NK-92 treated with Interleukin-12 subunit alpha and Interleukin-12 subunit beta, amount 100 ng/mL, for 24 hours (cell line): Measurements from ENCODE around the gene AP1G1.

Source experiments
- DNase-seq: peaks from one replicate; lab custom pipeline; 2025; lab: John Stamatoyannopoulos, UW

Gene AP1G1

DNA sequence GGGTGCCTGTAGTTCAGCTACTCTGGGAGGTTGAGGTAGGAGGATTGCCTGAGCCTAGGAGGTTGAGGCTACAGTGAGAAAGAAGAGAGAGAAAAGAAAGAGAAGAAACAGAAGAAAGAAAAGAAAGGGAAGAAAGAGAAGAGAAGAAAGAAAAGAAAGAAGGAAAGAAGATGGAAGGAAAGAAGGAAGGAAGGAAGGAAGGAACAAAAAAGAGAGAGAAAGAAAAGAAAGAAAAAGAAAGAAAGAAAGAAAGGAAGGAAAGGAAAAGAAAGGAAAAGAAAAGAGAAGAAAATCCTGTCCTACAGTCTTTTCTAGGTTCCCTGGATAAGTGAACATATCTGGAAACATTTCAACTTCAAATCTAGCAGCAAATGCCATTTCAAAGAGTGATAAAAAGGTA, 54.5 kb downstream of the AP1G1 start:
- no peak for DNase-seq

DNA sequence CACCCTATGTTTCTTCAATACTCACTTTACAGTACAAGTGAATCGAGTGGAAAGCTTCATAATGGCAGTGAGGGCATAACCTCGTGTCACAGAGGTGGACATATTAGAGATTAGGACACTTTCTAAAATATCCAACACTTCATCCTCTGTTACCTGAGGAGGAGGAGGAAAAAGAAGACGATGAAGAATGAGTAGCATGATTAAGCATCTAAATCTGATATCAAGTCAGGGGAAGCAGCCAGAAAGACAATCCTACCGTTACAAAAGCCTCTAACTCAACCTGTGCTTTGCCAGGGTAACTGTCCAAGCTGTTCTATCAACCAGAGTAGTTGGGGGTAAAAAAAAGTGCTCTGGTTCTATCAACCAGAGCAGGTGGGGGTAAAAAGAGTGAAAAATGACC, 60.4 kb downstream of the AP1G1 start:
- DNase-seq: no peak

DNA sequence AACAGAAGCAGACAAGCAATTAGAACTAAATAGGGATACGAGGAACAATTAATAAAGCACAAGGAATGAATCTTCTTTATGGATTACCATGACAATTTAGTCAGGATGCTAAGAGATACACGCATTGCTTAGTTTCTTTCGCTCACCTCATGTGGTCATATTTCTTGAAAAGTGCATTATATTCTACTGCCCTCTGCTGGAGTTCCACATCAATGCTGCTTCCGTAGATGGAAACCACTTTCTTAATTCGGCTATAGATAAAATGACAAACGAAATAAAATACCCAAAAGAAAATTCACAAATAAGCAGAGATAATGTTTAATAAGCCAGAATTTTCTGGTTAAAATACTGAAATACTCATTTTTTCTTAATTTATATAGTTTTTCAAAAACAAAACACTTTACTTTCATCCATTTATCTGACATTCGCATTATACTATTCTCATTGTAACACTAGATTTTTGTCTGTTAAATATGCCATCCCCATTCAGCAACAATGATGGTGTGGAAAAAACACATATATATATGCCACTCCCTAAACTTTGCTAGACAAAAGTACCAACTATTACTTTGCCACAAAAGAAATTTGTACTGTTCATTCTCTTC, 62.1 kb downstream of the AP1G1 start:
- DNase-seq: no peak

DNA sequence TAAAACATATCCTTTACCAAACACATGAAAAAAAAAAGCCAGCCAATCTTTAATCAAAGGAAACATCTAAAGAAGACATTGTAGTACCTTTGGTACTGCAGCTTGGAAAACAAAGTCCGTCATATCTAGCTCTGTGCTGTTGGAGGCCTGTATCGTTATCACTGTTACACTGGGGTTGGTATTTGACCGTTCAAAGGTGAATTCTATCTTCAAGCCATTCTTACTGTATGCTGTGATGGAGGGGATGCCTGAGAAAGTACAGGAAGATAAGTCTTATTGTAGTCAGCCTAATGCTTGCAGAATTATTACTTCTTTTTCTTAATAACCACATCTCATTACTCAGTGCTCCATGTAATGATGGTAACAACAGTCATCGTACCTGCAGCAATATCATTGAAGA, 69.8 kb downstream of the AP1G1 start:
- DNase-seq: no peak

DNA sequence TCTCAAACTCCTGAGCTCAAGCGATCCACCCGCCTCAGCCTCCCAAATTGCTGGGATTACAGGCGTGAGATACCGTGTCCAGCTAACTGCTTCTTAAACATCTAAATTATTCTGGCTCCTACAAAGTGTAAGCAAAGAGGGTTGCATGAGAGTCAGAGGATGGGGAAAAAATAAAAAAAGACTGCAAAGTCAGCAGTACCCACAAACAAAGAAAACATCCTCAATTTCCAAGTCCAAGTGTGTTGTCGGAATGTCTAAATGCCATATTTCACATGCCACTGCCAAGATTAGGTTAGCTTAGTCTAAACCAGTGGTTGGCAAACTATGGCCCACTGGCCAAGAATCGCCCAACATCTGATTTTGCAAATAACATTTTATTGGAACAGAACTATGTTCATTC, 71.1 kb downstream of the AP1G1 start:
- no peak for DNase-seq

DNA sequence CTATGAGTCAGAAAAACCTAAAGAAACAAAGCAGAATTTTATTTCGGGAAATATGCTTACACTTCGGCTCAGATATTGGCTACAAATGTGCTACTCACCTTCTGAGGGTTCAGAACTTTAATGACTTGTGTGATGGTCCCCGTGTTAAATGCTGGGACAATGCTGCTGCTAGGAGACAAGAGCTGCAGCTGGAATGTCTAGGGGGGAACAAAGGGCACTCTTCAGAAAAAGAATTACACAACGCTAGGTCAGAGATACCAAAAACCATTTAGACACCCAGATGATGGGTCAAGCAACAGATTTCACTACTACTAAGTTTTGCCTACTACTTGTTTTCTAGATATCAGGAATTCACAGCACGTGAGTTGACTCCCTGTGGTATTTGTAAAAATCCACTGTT, 74.1 kb downstream of the AP1G1 start:
- DNase-seq: no peak

DNA sequence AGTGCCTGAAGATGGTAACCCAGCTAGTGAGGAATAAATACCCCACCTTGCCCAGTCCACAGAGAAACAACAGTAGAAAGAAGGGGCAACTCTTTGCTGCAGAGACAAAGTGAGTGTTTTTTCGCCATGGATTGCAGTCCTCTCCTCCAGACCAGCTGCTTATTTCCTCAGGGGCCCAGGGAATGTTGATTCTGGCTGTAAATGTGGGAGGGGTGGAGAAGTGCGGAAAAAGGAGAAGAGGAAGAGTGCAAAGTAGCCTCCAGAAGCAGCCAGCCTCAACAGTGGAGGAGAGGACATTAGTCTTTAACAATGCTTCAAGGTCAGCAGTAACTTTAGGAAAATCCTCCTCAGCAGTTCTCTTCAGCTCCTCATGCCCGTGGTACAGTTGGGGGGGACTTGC, 76.0 kb downstream of the AP1G1 start:
- DNase-seq: no peak

DNA sequence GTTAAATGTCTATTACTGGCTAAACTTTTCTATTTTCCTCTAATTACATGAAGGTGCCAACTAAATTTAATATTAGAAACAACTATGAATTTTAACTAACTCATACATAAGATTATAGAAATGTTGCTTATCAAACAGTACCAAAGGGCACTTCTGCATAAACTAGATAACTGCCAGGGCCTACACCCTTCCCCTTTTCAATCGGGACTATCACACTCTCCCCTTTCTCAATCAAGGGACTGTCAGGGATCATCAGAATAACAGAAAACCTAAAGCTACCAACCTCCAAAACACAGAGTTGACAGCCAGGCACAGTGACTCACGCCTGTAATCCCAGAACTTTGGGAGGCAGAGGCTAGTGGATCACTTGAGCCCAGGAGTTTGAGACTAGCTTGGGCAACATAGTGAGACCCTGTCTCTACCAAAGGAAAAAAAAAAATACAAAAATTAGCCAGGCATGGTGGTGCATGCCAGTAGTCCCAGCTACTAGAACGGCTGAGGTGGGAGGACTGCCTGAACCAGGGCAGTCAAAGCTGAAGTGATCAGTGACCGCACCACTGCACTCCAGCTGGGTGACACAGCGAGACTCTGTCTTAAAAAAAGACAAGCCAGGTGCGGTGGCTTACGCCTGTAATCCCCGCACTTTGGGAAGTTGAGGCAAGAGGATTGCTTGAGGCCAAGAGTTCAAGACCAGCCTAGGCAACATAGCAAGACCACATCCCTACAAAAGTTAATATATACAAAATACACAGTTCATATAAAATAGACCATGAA, 80.9 kb downstream of the AP1G1 start:
- no peak for DNase-seq

DNA sequence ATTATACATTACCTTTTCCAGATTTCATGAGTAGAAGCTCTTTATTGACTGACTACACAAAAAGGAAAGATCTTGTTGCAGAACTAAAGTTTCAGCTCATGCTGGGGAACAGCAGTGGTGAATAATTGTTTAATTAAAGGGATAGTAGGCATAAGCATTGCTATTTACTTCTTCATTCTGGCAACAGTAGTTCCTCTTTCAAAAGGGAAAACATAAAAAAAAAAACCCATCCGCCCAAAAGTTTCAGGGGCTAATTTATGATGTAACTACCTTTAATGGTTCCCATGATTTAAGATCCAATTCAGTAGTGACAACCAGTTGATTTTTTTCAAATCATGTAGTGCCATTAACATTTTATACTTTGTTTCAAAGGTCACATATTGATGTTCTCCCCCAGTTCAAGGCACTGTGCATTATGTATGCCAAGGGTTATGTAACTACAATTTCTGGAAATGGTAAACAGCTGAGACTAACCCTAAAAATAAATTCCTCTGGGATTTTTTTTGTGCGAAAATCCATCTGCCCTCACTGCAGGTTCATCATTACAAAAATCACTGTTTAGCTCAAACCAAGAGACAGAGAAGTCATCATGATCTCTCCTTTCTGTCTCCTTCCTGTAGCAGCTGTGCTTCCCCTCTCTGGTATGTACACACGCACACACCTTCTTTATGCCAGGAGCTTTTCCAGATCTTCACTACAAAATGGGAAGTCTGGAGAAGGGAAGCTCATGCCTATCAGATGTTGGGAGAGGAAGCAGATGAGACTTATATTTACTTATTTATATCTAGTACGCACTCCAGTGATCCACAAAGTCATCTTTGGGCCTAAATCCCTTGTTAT, 81.9 kb downstream of the AP1G1 start:
- DNase-seq: no peak

DNA sequence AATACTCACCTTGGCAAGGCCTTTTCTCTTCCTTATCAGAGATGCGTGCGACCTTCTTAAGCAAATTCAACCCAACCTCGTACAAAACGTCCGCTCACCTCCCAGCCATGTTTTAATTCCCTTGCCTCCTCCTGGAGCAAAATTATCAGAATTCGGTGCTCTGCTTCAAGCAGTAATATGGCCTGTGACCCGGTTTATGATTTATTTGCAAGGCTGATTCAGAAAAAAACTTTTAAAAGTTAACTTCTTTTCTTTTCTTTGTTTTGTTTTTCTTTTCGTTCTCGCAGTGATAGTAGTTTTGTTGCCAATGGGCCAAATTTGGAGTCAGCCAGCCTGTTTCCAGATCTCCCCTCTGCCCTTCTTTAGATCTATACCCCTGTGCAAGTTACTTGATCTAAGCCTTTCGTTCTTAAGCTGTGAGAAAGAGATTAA, 84.3 kb downstream of the AP1G1 start, which contains the start of gene PHLPP2:
Gene PHLPP2, minus strand, starts transcription at position 382 of the 432 bp plus-strand sequence. CDS start 9,906 bp downstream, outside the sequence.
- DNase-seq: no peak

DNA sequence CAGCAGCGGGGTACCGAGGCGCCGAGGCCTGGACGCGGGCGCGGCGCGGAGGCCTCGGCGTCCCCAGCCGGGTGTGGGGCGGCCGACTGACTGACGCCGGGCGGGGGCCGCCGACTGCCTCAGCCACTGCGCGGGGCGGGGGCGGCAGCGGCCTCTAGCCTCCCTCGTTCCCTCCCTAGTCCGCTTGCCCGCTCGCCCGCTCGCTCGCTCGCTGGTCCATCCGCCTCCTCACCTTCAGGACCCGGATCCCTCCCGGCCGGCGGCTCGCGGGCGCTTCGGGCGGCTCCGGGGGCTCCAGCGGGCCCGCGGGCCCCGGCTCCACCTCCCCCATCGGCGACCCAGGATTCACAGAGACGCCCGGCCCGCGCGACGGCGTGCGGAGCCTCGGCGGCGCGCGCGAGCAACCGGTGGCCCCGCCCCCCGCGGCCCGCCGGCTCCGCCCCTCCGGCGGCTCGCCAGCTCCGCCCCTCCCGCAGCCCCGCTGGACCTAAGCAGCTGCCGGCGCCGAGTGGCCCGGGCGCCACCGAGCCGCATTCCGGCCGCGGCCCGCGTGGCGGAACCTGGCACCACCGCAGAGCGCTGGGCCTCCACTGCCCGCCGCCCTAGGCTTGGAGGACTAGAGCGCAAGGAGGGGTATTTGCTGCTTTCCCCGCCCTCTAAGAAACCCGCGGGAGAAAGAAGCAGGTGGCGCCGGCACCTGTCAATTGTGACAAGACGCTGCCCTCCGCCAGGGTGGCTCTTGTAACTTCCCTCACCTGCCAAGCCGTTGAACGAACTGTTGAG, 84.9 kb downstream of the AP1G1 start:
- DNase-seq: peak; percentile 63

DNA sequence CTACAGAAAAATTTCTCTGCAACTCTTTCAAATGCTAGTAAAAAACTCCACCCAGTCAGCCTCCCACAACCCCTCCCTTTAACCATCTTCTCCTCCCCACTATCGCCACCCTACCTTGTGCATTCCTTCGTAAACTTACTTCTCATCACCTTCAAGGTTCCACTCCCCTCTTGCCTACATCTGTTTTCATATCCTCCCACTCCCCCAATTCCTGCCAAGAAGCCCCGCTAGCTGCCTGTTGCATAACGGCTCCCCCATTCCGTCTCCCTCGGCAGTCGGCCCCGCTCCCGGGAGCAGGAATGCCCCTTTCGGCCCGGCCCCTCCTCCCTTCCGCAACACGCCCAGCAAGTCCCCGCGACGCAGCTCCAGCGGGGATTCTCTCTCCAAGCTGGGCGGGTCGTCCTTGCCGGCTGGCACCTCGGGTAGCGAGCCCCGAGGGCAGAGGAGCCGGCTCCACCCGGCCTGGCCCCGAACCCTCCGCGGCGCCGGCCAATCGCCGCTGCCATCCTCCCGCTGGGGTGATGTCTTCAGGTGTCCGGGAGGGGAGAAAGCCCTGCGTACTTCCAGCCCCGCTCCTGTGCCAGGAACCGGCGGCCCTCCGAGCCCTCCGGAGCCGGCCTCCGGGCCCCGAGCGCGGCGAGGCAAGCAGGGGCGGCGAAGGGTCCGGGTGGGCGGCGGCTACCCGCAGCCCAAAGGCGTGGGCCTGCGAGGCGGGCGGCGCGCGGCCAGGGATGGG, 85.7 kb downstream of the AP1G1 start:
- peak; percentile 14 for DNase-seq

DNA sequence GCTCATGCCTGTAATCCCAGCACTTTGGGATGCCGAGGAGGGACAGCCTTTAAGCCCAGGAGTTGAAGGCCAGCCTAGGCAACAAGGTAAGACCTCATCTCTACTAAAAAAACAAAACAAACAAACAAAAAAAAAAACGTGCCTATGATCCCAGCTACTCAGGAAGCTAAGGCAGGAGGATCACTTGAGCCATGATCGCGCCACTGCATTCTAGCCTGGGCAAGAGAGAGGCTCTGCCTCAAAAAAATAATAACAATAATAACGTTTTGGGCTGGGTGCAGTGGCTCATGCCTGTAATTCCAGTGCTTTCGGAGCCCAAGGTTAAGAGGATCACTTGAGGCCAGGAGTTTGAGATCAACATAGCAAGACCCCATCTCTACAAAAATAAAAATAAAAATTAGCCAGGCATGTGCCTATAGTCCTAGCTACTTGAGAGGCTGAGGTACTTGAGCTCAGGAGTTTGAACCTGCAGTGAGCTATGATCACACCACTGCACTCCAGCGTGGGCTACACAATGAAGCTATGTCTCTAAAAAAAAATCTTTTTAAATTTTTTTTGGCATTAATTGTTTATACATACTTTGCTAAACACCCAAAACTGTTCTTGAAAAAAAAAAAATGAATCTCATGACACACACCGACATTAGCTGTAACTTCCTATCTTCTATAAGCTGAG, 87.4 kb downstream of the AP1G1 start:
- DNase-seq: no peak

DNA sequence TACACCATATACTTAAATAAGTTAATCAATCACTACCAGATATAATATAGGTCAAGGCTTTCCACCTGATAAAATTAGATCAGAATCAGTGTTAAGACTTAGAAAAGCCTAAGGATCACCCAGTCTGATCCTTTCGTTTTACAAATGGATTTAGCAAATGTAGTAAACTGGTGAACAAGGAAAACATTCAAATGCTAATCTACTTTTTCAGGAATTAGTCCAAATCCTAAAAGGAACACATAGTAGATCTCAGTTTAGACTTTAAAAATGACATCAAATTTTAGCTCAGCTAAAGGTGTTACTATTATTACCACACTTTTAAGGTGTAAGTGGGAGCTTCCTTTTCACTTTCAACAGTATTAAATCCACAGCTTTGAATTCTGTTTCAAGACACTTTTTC, 96.1 kb downstream of the AP1G1 start:
- no peak for DNase-seq

DNA sequence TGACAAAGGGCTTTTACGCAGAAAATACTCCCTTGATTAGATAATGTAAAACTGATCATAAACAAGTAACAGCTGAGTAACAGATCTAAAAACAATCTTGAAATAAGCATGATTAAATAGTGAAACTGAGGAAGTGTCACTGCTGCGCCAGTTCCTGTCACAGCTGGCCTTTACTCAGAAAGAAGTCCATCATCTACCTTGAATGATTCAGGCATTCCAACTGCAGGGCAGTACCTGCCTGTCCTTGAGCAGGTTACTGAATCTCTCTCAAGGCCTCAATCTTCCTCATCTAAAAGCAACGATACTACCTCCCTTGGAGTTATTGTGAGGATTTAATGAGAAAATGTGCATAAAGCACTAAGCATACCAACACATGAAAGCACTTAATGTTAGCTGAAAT, 96.8 kb downstream of the AP1G1 start:
- DNase-seq: no peak

DNA sequence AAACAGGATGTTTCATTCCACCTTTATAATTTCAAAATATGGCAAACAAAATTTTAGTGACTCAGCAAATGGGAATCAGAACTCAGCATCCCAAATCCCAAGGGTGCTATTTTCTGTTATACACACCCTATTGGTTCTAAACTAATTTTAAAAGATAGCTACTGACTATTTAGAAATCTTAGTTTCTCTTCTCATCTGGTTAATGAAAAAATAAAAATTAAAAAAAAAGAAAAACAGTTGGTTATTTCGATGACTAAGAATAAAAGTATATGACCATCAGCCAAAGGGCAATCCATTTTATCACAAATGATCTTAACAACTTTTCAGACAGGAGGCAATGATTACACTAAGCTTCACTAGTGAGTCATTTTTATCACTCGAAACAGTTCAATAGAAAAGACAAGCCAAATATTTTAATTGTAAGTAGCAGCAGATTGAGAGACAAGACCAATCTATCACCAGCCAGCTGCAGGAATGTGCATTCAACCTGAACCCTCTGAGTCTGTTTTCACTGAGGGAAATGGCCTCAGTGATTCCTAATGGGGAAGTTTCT, 99.3 kb downstream of the AP1G1 start:
- no peak for DNase-seq

DNA sequence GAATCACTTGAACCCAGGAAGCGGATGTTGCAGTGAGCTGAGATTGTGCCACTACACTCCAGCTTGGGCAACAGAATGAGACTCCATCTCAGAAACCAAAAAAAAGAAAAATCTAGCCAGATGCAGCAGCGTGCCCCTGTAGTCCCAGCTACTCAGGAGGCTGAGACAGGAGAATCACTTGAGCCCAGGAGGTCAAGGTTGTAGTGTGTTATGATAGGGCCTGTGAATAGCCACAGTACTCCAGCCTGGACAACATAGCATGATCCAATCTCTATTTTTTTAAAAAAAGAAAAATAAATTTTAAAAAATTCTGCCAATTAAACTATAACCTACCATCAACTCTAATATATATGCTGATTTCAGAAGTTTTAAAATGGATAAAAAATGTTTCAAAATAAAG, 99.9 kb downstream of the AP1G1 start:
- no peak for DNase-seq

DNA sequence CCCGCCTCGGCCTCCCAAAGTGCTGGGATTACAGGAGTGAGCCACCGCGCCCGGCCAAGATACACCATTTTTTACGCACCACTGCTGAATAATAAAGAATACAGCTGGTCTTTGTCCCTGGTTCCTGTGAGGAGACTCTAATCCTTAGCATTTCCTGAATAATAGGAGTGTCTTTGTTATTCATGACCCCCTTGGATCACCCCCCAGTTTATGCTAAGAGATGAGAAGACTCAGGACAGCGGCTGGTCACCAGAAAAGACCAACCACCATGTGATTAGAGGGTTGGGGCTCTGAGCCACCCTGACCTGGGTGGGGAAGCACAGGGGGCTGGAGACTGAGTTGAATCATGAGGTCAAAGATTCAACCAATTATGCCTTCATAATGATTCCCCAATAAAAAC, 101.4 kb downstream of the AP1G1 start:
- DNase-seq: no peak

DNA sequence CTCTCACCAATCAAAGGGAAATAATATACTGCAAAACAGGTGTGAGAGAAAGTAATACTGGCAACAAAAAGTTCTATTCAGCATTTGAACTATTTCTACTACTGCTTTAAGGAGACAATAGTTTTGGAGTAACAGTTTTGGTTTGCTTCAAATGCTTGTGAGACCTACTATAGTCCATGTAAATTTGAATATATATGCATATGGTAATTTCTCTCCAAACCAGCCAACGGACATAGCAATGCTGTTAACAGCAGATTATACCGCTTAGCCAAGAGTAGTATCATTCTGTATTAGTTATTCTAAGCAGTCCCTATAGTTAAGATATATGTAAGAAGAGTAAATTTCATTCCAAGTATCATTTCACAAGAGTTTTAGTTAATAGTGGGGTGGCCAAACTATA, 102.6 kb downstream of the AP1G1 start:
- no peak for DNase-seq

DNA sequence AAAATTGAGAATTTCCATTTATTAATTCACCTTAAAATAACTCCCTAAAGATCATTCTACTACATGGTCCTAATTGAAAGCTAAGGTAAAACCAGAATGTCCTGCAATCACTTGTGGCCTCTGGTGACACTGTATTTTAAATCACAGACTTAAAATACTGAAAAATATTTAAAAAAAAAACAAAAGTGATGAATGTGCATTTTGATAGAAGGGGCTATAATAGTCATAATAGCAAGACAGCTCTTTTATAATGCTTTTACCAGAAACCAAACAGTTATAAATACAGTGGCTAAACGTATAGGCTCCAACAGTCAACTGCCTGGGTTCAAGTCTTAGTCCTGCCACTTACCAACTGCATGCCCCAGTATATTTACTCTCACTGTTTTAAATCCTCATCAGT, 105.3 kb downstream of the AP1G1 start:
- no peak for DNase-seq

DNA sequence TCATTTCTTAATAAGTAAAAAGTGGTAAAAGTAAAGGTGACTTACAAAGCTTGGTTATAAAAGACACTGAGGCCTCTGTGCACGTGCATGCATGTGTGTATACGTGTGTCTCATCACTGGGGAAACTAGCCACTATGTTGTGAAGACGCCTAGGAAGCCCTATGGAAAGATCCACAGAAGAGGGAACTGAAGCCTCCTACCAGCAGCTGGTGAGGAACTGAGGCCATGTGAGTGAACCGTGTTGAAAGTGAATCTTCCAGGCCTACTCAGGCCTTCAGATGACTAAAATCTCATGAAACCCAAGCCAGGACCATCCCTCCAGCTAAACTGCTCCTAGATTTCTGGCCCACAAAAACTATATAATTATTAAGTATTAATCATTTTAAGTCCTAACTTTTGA, 107.8 kb downstream of the AP1G1 start:
- DNase-seq: no peak
